K562 (cell line): Measurements from ENCODE around the gene TUBD1. TPM values are rescaled to one million over a fixed set of nuclear protein-coding genes. Genes with fewer than 3 reads are reported as not detected.
A peak's percentile ranks its signal among the peaks of the same experiment; 100 is the strongest.

Experiments used
- ARID1B ChIP-seq: fragments of 450-650 bp; IDR thresholded peaks from 2 replicates; pipeline ENCODE4 v1.6.1; 2016; ENCODE audit warnings: antibody characterized with exemption, mild to moderate bottlenecking, inconsistent platforms
- BCOR ChIP-seq: fragments of 450-650 bp; IDR thresholded peaks from 2 replicates; pipeline ENCODE4 v1.6.1; 2016
- ESRRB ChIP-seq: fragments of 250-450 bp; sonication (Bioruptor Pico); IDR thresholded peaks from 2 replicates; pipeline ENCODE4 v1.5.0; 2020; ENCODE audit warnings: mild to moderate bottlenecking, moderate library complexity, borderline replicate concordance
- FOXJ2 ChIP-seq: fragments of 200-800 bp; sonication (Bioruptor generic); IDR thresholded peaks from 2 replicates; pipeline ENCODE4 v1.6.1; 2016; ENCODE audit warnings: missing genetic modification characterization, missing compliant biosample characterization
- HDAC2 ChIP-seq: fragments of 450-650 bp; IDR thresholded peaks from 2 replicates; pipeline ENCODE4 v1.6.1; 2016; ENCODE audit warnings: mild to moderate bottlenecking
- HLTF ChIP-seq: fragments of 450-650 bp; IDR thresholded peaks from 2 replicates; pipeline ENCODE4 v1.6.1; 2016
- MAFF ChIP-seq: IDR thresholded peaks from 2 replicates; pipeline ENCODE4 v1.6.1; 2012; ENCODE audit warnings: low read length, improper control_type of control experiment
- NCOR1 ChIP-seq: fragments of 450-650 bp; IDR thresholded peaks from 2 replicates; pipeline ENCODE4 v1.6.1; 2016; ENCODE audit warnings: mild to moderate bottlenecking, moderate library complexity
- NFIC ChIP-seq: fragments of 450-650 bp; IDR thresholded peaks from 2 replicates; pipeline ENCODE4 v1.6.1; 2017; ENCODE audit warnings: mild to moderate bottlenecking, inconsistent platforms
- POLR2A ChIP-seq: fragments of 450-650 bp; conservative IDR thresholded peaks from 2 replicates; pipeline ENCODE4 v1.6.1; 2016
- POLR2B ChIP-seq: fragments of 450-650 bp; IDR thresholded peaks from 2 replicates; pipeline ENCODE4 v1.6.1; 2018; ENCODE audit warnings: low read depth; ENCODE audit not compliant: partially characterized antibody
- RCOR1 ChIP-seq, 2 experiments: IDR thresholded peaks; 2 replicates each; pipeline ENCODE4 v1.6.1; 2012; ENCODE audit warnings: low read depth in 2 of 2, low read length in 2 of 2, borderline replicate concordance in 1 of 2, improper control_type of control experiment in 1 of 2
- SIN3A ChIP-seq, 2 experiments: fragments of 150-350 bp in 1 of 2; IDR thresholded peaks; 2 replicates each; pipeline ENCODE4 v1.6.1; 2011 to 2016; ENCODE audit warnings: borderline replicate concordance in 2 of 2, low read depth in 2 of 2, low read length in 2 of 2, mild to moderate bottlenecking in 2 of 2, moderate library complexity in 2 of 2; ENCODE audit not compliant: control insufficient read depth in 1 of 2
- SMAD3 ChIP-seq: fragments of 450-650 bp; formaldehyde crosslinking; conservative IDR thresholded peaks from 2 replicates; pipeline ENCODE4 v1.4.0; 2020; ENCODE audit warnings: mild to moderate bottlenecking
- SNIP1 ChIP-seq: fragments of 450-650 bp; IDR thresholded peaks from 2 replicates; pipeline ENCODE4 v1.7.1; 2017; ENCODE audit warnings: low read depth, mild to moderate bottlenecking
- TAL1 ChIP-seq: fragments of 450-650 bp; IDR thresholded peaks from 2 replicates; pipeline ENCODE4 v1.6.1; 2016; ENCODE audit warnings: mild to moderate bottlenecking
- polyA plus RNA-seq, 8 experiments: library from polyadenylated mRNA; depleted of rRNA in 4 of 8; stranded (reverse) in 5 of 8; unstranded in 3 of 8; fragments of >200 nt; fragmentation: Nextera tagmentation in 2 of 8; fragmentation: Illumina TruSeq in 1 of 8; extraction: Ambion mirVana in 2 of 8; extraction: Trizol in 1 of 8; gene quantifications; 2 replicates each; pipeline versions ENCODE4 v1.2.1 to v1.2.3, GENCODE V29; 2011 to 2014; ENCODE audit warnings: inconsistent platforms in 1 of 8, missing spikeins in 1 of 8
- total RNA-seq, 7 experiments: library from RNA; depleted of rRNA in 6 of 7; stranded (reverse); fragments of >200 nt in 6 of 7; fragmentation: Illumina TruSeq in 2 of 7; extraction: Trizol in 2 of 7; gene quantifications; 2 replicates each; pipeline versions ENCODE4 v1.2.1 to v1.2.3, GENCODE V29; 2011 to 2021; ENCODE audit warnings: low replicate concordance in 1 of 7
- TF ChIP-seq, protein P1 (sequence below), 2 experiments: fragments of 450-650 bp in 1 of 2; IDR thresholded peaks; 2 replicates each; pipeline ENCODE4 v1.6.1; 2011 to 2017; ENCODE audit warnings: low read depth in 2 of 2, antibody characterized with exemption in 1 of 2, borderline replicate concordance in 1 of 2, low read length in 1 of 2, mild to moderate bottlenecking in 1 of 2, mixed read lengths in 1 of 2; ENCODE audit not compliant: control insufficient read depth in 1 of 2
- TF ChIP-seq, protein P2 (sequence below): fragments of 450-650 bp; formaldehyde crosslinking; conservative IDR thresholded peaks from 2 replicates; pipeline ENCODE4 v1.4.0; 2022; ENCODE audit warnings: mild to moderate bottlenecking, missing genetic modification characterization
- TF ChIP-seq, protein P3 (sequence below), 2 experiments: fragments of 450-650 bp; IDR thresholded peaks; 2 replicates each; pipeline ENCODE4 v1.6.1; 2018; ENCODE audit warnings: mild to moderate bottlenecking in 2 of 2, low read depth in 1 of 2; ENCODE audit not compliant: partially characterized antibody in 2 of 2

Gene TUBD1
- total and polyA plus RNA-seq, 9 of the 15 experiments (the other 6 are each of a cell fraction or from before 2014, with no cell fraction given): 10.8 to 35.3 (median 17.9) TPM

DNA sequence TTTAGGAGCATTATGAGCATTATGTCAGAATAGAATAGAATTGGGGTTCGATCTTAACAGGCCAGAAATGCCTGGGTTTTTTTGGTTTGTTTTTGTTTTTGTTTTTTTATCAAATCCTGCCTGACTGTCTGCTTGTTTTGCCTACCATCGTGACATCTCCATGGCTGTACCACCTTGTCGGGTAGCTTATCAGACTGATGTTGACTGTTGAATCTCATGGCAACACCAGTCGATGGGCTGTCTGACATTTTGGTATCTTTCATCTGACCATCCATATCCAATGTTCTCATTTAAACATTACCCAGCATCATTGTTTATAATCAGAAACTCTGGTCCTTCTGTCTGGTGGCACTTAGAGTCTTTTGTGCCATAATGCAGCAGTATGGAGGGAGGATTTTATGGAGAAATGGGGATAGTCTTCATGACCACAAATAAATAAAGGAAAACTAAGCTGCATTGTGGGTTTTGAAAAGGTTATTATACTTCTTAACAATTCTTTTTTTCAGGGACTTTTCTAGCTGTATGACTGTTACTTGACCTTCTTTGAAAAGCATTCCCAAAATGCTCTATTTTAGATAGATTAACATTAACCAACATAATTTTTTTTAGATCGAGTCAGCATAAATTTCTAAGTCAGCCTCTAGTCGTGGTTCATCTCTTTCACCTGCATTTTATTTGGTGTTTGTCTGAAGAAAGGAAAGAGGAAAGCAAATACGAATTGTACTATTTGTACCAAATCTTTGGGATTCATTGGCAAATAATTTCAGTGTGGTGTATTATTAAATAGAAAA lies 51.5 kb downstream of the TUBD1 start (continued):
- TF ChIP-seq SIN3A (IDR thresholded peaks at IDR 0.05; ENCODE audit: borderline replicate concordance in 2 of 2, control insufficient read depth in 1 of 2, low read depth in 2 of 2, low read length in 2 of 2) (0 out of 4 replicates have a peak, but pooled peaks of 1 of the 2 experiments have one; percentile 72), ARID1B (peak; percentile 30), FOXJ2 (peak; percentile 54; the same call in 1 of the 2 replicates), RCOR1 (IDR thresholded peaks at IDR 0.05; ENCODE audit: borderline replicate concordance in 1 of 2, low read depth in 2 of 2, low read length in 2 of 2) (0 out of 4 replicates have a peak, but pooled peaks of 1 of the 2 experiments have one; percentile 30), TAL1 (0 out of 2 replicates have a peak, but pooled peaks have one; percentile 16), POLR2B (peak; percentile 90), BCOR (0 out of 2 replicates have a peak, but pooled peaks have one; percentile 12), SNIP1 (0 out of 2 replicates have a peak, but pooled peaks have one; percentile 23), HDAC2 (peak; percentile 34; the same call in 1 of the 2 replicates), HLTF (0 out of 2 replicates have a peak, but pooled peaks have one; percentile 54), NCOR1 (0 out of 2 replicates have a peak, but pooled peaks have one; percentile 43), ESRRB (peak; percentile 19; the same call in 1 of the 2 replicates), NFIC (peak; percentile 32), SMAD3 (CRISPR knock-in tag) (0 out of 2 replicates have a peak, but pooled peaks have one; percentile 63), MAFF (peak; percentile 72), POLR2A (peak; percentile 77)
- TF ChIP-seq, protein P1, sequence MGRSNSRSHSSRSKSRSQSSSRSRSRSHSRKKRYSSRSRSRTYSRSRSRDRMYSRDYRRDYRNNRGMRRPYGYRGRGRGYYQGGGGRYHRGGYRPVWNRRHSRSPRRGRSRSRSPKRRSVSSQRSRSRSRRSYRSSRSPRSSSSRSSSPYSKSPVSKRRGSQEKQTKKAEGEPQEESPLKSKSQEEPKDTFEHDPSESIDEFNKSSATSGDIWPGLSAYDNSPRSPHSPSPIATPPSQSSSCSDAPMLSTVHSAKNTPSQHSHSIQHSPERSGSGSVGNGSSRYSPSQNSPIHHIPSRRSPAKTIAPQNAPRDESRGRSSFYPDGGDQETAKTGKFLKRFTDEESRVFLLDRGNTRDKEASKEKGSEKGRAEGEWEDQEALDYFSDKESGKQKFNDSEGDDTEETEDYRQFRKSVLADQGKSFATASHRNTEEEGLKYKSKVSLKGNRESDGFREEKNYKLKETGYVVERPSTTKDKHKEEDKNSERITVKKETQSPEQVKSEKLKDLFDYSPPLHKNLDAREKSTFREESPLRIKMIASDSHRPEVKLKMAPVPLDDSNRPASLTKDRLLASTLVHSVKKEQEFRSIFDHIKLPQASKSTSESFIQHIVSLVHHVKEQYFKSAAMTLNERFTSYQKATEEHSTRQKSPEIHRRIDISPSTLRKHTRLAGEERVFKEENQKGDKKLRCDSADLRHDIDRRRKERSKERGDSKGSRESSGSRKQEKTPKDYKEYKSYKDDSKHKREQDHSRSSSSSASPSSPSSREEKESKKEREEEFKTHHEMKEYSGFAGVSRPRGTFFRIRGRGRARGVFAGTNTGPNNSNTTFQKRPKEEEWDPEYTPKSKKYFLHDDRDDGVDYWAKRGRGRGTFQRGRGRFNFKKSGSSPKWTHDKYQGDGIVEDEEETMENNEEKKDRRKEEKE (IDR thresholded peaks at IDR 0.05; ENCODE audit: borderline replicate concordance in 1 of 2, control insufficient read depth in 1 of 2, low read depth in 2 of 2, low read length in 1 of 2): 0 out of 4 replicates have a peak, but pooled peaks of 1 of the 2 experiments have one; percentile 25
- TF ChIP-seq, protein P2, sequence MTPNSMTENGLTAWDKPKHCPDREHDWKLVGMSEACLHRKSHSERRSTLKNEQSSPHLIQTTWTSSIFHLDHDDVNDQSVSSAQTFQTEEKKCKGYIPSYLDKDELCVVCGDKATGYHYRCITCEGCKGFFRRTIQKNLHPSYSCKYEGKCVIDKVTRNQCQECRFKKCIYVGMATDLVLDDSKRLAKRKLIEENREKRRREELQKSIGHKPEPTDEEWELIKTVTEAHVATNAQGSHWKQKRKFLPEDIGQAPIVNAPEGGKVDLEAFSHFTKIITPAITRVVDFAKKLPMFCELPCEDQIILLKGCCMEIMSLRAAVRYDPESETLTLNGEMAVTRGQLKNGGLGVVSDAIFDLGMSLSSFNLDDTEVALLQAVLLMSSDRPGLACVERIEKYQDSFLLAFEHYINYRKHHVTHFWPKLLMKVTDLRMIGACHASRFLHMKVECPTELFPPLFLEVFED (CRISPR knock-in tag): 0 out of 2 replicates have a peak, but pooled peaks have one; percentile 59
- TF ChIP-seq, protein P3, sequence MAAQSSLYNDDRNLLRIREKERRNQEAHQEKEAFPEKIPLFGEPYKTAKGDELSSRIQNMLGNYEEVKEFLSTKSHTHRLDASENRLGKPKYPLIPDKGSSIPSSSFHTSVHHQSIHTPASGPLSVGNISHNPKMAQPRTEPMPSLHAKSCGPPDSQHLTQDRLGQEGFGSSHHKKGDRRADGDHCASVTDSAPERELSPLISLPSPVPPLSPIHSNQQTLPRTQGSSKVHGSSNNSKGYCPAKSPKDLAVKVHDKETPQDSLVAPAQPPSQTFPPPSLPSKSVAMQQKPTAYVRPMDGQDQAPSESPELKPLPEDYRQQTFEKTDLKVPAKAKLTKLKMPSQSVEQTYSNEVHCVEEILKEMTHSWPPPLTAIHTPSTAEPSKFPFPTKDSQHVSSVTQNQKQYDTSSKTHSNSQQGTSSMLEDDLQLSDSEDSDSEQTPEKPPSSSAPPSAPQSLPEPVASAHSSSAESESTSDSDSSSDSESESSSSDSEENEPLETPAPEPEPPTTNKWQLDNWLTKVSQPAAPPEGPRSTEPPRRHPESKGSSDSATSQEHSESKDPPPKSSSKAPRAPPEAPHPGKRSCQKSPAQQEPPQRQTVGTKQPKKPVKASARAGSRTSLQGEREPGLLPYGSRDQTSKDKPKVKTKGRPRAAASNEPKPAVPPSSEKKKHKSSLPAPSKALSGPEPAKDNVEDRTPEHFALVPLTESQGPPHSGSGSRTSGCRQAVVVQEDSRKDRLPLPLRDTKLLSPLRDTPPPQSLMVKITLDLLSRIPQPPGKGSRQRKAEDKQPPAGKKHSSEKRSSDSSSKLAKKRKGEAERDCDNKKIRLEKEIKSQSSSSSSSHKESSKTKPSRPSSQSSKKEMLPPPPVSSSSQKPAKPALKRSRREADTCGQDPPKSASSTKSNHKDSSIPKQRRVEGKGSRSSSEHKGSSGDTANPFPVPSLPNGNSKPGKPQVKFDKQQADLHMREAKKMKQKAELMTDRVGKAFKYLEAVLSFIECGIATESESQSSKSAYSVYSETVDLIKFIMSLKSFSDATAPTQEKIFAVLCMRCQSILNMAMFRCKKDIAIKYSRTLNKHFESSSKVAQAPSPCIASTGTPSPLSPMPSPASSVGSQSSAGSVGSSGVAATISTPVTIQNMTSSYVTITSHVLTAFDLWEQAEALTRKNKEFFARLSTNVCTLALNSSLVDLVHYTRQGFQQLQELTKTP (IDR thresholded peaks at IDR 0.05; ENCODE audit: low read depth in 1 of 2, partially characterized antibody in 2 of 2): peak; percentile 83 to 92
